ENCODE results near the gene FAR2.

GRCh38 chr12:29204521-29204920 is 55.4 kb downstream of the FAR2 start:
- TF ChIP-seq, protein P1, sequence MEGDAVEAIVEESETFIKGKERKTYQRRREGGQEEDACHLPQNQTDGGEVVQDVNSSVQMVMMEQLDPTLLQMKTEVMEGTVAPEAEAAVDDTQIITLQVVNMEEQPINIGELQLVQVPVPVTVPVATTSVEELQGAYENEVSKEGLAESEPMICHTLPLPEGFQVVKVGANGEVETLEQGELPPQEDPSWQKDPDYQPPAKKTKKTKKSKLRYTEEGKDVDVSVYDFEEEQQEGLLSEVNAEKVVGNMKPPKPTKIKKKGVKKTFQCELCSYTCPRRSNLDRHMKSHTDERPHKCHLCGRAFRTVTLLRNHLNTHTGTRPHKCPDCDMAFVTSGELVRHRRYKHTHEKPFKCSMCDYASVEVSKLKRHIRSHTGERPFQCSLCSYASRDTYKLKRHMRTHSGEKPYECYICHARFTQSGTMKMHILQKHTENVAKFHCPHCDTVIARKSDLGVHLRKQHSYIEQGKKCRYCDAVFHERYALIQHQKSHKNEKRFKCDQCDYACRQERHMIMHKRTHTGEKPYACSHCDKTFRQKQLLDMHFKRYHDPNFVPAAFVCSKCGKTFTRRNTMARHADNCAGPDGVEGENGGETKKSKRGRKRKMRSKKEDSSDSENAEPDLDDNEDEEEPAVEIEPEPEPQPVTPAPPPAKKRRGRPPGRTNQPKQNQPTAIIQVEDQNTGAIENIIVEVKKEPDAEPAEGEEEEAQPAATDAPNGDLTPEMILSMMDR (IDR thresholded peaks at IDR 0.05), result no peak
- TF ChIP-seq POLR2A (IDR thresholded peaks at IDR 0.05), result no peak
